MM.1S (cell line): Measurements from ENCODE around the gene IVD.

Experiments used
- DNase-seq: peaks from one replicate; pipeline ENCODE4 v3.0.0-alpha.2; 2015
- H2AFZ ChIP-seq: fragments of 300-600 bp; sonication (generic); 2 replicates; pipeline ENCODE4 v1.6.0; 2016; ENCODE audit warnings: antibody characterized with exemption, low read length
- H3F3A ChIP-seq: fragments of 300-600 bp; sonication (generic); 2 replicates; pipeline ENCODE4 v1.6.1; 2016; ENCODE audit warnings: mild to moderate bottlenecking, antibody characterized with exemption, low read length, moderate library complexity, mixed read lengths; ENCODE audit not compliant: insufficient read depth
- H3K27ac ChIP-seq: fragments of 300-600 bp; sonication (generic); 2 replicates; pipeline ENCODE4 v1.5.1; 2016; ENCODE audit warnings: mild to moderate bottlenecking, low read length
- H3K27me3 ChIP-seq: fragments of 300-600 bp; sonication (generic); replicated peaks from 2 replicates; pipeline ENCODE4 v1.6.0; 2016; ENCODE audit warnings: low read length; ENCODE audit not compliant: insufficient read depth
- H3K36me3 ChIP-seq: fragments of 300-600 bp; sonication (generic); replicated peaks from 2 replicates; pipeline ENCODE4 v1.6.1; 2016; ENCODE audit warnings: mild to moderate bottlenecking, low read length, mixed read lengths; ENCODE audit not compliant: insufficient read depth
- H3K4me1 ChIP-seq: fragments of 300-600 bp; sonication (generic); 2 replicates; pipeline ENCODE4 v1.6.1; 2016; ENCODE audit warnings: low read length, mixed read lengths
- H3K4me2 ChIP-seq: fragments of 300-600 bp; sonication (generic); 2 replicates; pipeline ENCODE4 v1.6.0; 2016; ENCODE audit warnings: low read depth, low read length
- H3K4me3 ChIP-seq: fragments of 300-600 bp; sonication (generic); 2 replicates; pipeline ENCODE4 v1.5.1; 2016; ENCODE audit warnings: low read length, mixed read lengths
- H3K79me2 ChIP-seq: fragments of 300-600 bp; sonication (generic); 2 replicates; pipeline ENCODE4 v1.6.1; 2016; ENCODE audit warnings: mixed run types, low read length, mixed read lengths
- H3K9ac ChIP-seq: fragments of 300-600 bp; sonication (generic); 2 replicates; pipeline ENCODE4 v1.6.1; 2016; ENCODE audit warnings: low read length, mixed read lengths
- H3K9me2 ChIP-seq: fragments of 300-600 bp; sonication (generic); replicated peaks from 2 replicates; pipeline ENCODE4 v1.6.1; 2016; ENCODE audit warnings: mild to moderate bottlenecking, low read length, mixed read lengths; ENCODE audit not compliant: insufficient read depth
- H3K9me3 ChIP-seq: fragments of 300-600 bp; sonication (generic); replicated peaks from 2 replicates; pipeline ENCODE4 v1.6.1; 2016; ENCODE audit warnings: mild to moderate bottlenecking, low read length, mixed read lengths; ENCODE audit not compliant: insufficient read depth
- H4K20me1 ChIP-seq: fragments of 300-600 bp; sonication (generic); 2 replicates; pipeline ENCODE4 v1.6.1; 2016; ENCODE audit warnings: mild to moderate bottlenecking, low read length, moderate library complexity, mixed read lengths; ENCODE audit not compliant: insufficient read depth
- EZH2 ChIP-seq: fragments of 300-600 bp; sonication (generic); optimal IDR thresholded peaks from 2 replicates; pipeline ENCODE3; 2017; ENCODE audit warnings: low read depth, mild to moderate bottlenecking, antibody characterized with exemption, low read length, mixed read lengths
- EZH2phosphoT487 ChIP-seq: fragments of 300-600 bp; sonication (generic); IDR thresholded peaks from 2 replicates; pipeline ENCODE4 v1.6.1; 2018; ENCODE audit warnings: antibody characterized with exemption, low read length
- TF ChIP-seq, protein P1 (sequence below): fragments of 300-600 bp; sonication (generic); IDR thresholded peaks from 2 replicates; pipeline ENCODE4 v1.5.1; 2016; ENCODE audit warnings: antibody characterized with exemption, low read length, mixed read lengths

The IVD gene

DNA sequence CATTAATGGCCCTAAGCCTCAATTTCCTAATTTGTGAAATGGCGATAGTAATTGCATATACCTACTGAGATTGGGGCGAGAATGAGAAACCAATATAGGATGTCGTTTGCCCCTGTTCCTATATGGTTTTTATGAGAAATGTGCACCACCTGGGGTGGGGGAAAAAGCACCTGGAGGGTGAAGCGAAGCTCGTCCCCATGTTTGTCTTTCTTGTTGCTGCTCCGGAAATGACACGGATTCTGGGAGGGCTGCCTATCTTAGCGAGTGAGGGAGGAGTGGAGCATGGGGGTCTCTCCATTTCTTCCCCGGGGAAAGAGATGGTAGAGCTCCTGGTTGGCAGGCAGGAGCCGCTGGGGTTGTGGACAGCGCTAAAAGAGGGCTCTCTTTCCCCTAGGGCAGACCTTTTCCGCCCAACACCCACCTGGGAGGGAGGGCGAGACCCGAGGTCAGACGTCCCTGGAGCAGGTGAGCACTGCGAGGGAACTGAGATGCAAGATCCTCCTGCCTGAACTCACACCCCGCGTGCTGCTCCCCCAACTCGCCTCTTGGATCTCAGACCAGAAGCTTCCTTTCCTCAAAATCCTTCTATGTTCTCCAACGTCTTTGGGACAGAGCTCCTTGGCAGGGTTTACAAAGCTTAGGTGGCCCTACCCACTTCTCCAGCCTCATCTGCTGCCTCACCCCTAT lies 29.6 kb downstream of the IVD start:
- H3K4me2 ChIP-seq = no peak overlapping the region
- H3K27ac ChIP-seq = no peak overlapping the region
- no peak overlapping the region for H3K4me3 ChIP-seq
- DNase-seq = no peak
- no peaks in the 10 kb centered on the region for H3K79me2 ChIP-seq
- no peaks in the 10 kb centered on the region for H4K20me1 ChIP-seq
- TF ChIP-seq EZH2 = no peak
- no peak for TF ChIP-seq EZH2phosphoT487
- TF ChIP-seq, protein P1, sequence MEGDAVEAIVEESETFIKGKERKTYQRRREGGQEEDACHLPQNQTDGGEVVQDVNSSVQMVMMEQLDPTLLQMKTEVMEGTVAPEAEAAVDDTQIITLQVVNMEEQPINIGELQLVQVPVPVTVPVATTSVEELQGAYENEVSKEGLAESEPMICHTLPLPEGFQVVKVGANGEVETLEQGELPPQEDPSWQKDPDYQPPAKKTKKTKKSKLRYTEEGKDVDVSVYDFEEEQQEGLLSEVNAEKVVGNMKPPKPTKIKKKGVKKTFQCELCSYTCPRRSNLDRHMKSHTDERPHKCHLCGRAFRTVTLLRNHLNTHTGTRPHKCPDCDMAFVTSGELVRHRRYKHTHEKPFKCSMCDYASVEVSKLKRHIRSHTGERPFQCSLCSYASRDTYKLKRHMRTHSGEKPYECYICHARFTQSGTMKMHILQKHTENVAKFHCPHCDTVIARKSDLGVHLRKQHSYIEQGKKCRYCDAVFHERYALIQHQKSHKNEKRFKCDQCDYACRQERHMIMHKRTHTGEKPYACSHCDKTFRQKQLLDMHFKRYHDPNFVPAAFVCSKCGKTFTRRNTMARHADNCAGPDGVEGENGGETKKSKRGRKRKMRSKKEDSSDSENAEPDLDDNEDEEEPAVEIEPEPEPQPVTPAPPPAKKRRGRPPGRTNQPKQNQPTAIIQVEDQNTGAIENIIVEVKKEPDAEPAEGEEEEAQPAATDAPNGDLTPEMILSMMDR = no peak
- H3K9me2 ChIP-seq = no peaks in the 10 kb centered on the region
- no peak overlapping the region for H2AFZ ChIP-seq
- H3K27me3 ChIP-seq = peaks cover 33% of the 10 kb centered on the region
- H3K9ac ChIP-seq = no peak overlapping the region
- H3F3A ChIP-seq = peaks cover 9% of the 10 kb centered on the region
- no peaks in the 10 kb centered on the region for H3K4me1 ChIP-seq
- no peaks in the 10 kb centered on the region for H3K36me3 ChIP-seq
- H3K9me3 ChIP-seq = no peaks in the 10 kb centered on the region

DNA sequence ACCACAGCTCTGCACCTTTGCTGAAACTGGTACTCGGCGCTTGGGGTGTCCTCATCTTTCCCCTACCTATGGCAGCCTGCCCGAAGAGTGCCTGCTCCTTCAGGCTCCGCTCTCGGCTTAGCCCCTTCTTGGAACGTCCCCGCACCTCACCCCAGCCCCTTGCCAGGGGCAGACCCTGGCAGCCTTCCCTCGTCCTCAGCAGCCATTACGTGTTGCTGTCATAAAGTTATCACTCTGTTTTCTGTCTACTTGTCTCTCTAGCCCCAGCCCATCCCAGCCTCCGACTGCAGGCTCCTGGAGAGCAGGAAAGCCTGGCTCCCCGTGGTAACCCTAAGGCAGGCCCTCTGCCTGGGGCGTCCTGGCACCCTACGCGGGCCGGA lies 30.1 kb downstream of the IVD start:
- H3K36me3 ChIP-seq = no peaks in the 10 kb centered on the region
- H3K79me2 ChIP-seq = no peaks in the 10 kb centered on the region
- H3K4me3 ChIP-seq = peak overlapping the region; percentile 50
- no peak for DNase-seq
- no peak overlapping the region; the same call in 1 of the 2 replicates for H3K9ac ChIP-seq
- no peaks in the 10 kb centered on the region for H3K9me3 ChIP-seq
- peak overlapping the region; percentile 84; the same call in 1 of the 2 replicates for H3K4me2 ChIP-seq
- H3K27me3 ChIP-seq = peaks cover 33% of the 10 kb centered on the region
- no peak overlapping the region for H3K27ac ChIP-seq
- peaks cover 12% of the 10 kb centered on the region for H3F3A ChIP-seq
- H3K9me2 ChIP-seq = no peaks in the 10 kb centered on the region
- H3K4me1 ChIP-seq = no peaks in the 10 kb centered on the region
- TF ChIP-seq EZH2phosphoT487 (no peak), EZH2 (no peak)
- TF ChIP-seq, protein P1 = no peak
- peak overlapping the region; percentile 62; the same call in 1 of the 2 replicates for H2AFZ ChIP-seq
- H4K20me1 ChIP-seq = no peaks in the 10 kb centered on the region

- Histone ChIP-seq H3K9ac (peak overlapping the region; percentile 13; the same call in 1 of the 2 replicates), H3K4me3 (peak overlapping the region; percentile 50), H2AFZ (peak overlapping the region; percentile 62), H3K4me2 (peak overlapping the region; percentile 84), H3K9me3 (no peaks in the 10 kb centered on the region), H3K36me3 (no peaks in the 10 kb centered on the region), H3K9me2 (no peaks in the 10 kb centered on the region), H3K27me3 (peaks cover 33% of the 10 kb centered on the region), H3K79me2 (no peaks in the 10 kb centered on the region), H3K27ac (no peak overlapping the region), H4K20me1 (no peaks in the 10 kb centered on the region), H3K4me1 (no peaks in the 10 kb centered on the region), H3F3A (peaks cover 12% of the 10 kb centered on the region)
- DNase-seq = no peak
- no peak for TF ChIP-seq EZH2
- TF ChIP-seq EZH2phosphoT487 = no peak
- TF ChIP-seq, protein P1 = no peak
These were observed 30.7 kb downstream of the IVD start for GRCh38 chr15:40436116-40436891.
